ENCODE results near the gene SLC2A14.

- TF ChIP-seq CTCF (conservative IDR thresholded peaks at IDR 0.05; ENCODE audit: low read length) (no peak), EZH2phosphoT487 (IDR thresholded peaks at IDR 0.05; ENCODE audit: borderline replicate concordance) (no peak)
These were observed 2.4 kb downstream of the SLC2A14 start for GRCh38 chr12:7870335-7870734.

All from Loucy (cell line).